HepG2 (cell line): Measurements from ENCODE around the gene CFI. TPM values are rescaled to one million over a fixed set of nuclear protein-coding genes. Genes with fewer than 3 reads are reported as not detected.
A peak's percentile ranks its signal among the peaks of the same experiment; 100 is the strongest.

Source experiments
- BCL6 ChIP-seq: IDR thresholded peaks from 2 replicates; pipeline ENCODE4 v1.6.1; 2016; ENCODE audit warnings: missing genetic modification reagents, missing compliant biosample characterization
- EHMT2 ChIP-seq: fragments of 200-600 bp; sonication (generic); IDR thresholded peaks from 2 replicates; pipeline ENCODE4 v1.7.0; 2017; ENCODE audit warnings: antibody characterized with exemption, low read depth, low read length, borderline replicate concordance
- EP300 ChIP-seq, 3 experiments: sonication (generic) in 1 of 3; formaldehyde crosslinking in 1 of 3; IDR thresholded peaks; 2 replicates each; pipeline versions ENCODE4 v1.5.1 to v1.6.1; 2011 to 2020; ENCODE audit warnings: low read depth in 2 of 3, low read length in 2 of 3, borderline replicate concordance in 1 of 3, improper control_type of control experiment in 1 of 3, mild to moderate bottlenecking in 1 of 3, missing genetic modification reagents in 1 of 3, moderate library complexity in 1 of 3
- FOSL2 ChIP-seq: sonication (generic); formaldehyde crosslinking; IDR thresholded peaks from 2 replicates; pipeline ENCODE4 v1.4.0; 2020; ENCODE audit warnings: missing genetic modification reagents
- GZF1 ChIP-seq: sonication (generic); formaldehyde crosslinking; IDR thresholded peaks from 2 replicates; pipeline ENCODE4 v1.5.1; 2020; ENCODE audit warnings: mild to moderate bottlenecking, missing genetic modification reagents
- HHEX ChIP-seq: IDR thresholded peaks from 2 replicates; pipeline ENCODE4 v1.6.1; 2016; ENCODE audit warnings: control low read depth
- HNF1A ChIP-seq, 2 experiments: sonication (generic) in 1 of 2; formaldehyde crosslinking in 1 of 2; IDR thresholded peaks; 2 replicates each; pipeline versions ENCODE4 v1.4.0 to v1.6.1; 2016 to 2020; ENCODE audit warnings: borderline replicate concordance in 1 of 2, low read depth in 1 of 2, mild to moderate bottlenecking in 1 of 2, missing genetic modification reagents in 1 of 2
- HNF4A ChIP-seq: sonication (generic); formaldehyde crosslinking; IDR thresholded peaks from 2 replicates; pipeline ENCODE4 v1.4.0; 2020; ENCODE audit warnings: missing genetic modification reagents
- HOMEZ ChIP-seq: IDR thresholded peaks from 2 replicates; pipeline ENCODE4 v1.6.1; 2016; ENCODE audit warnings: low read depth
- LCORL ChIP-seq, 2 experiments: fragments of 450-650 bp in 1 of 2; sonication (generic) in 1 of 2; formaldehyde crosslinking in 1 of 2; IDR thresholded peaks; 2 replicates each; pipeline versions ENCODE4 v1.5.0 to v1.6.1; 2017 to 2020; ENCODE audit warnings: antibody characterized with exemption in 1 of 2, missing genetic modification reagents in 1 of 2
- MIXL1 ChIP-seq: IDR thresholded peaks from 2 replicates; pipeline ENCODE4 v1.6.1; 2016
- NFE2L2 ChIP-seq: fragments of 150-350 bp; IDR thresholded peaks from 2 replicates; pipeline ENCODE4 v1.6.1; 2014; ENCODE audit warnings: low read length
- NFYC ChIP-seq: IDR thresholded peaks from 2 replicates; pipeline ENCODE4 v1.6.1; 2016; ENCODE audit warnings: missing genetic modification reagents, missing compliant biosample characterization
- POLR2A ChIP-seq, 2 experiments: IDR thresholded peaks; 2 replicates each; pipeline ENCODE4 v1.6.1; 2011; ENCODE audit warnings: low read depth in 2 of 2, low read length in 2 of 2, mild to moderate bottlenecking in 1 of 2, moderate library complexity in 1 of 2; ENCODE audit not compliant: insufficient read depth in 1 of 2
- RXRB ChIP-seq: IDR thresholded peaks from 2 replicates; pipeline ENCODE4 v1.6.1; 2016; ENCODE audit warnings: borderline replicate concordance, missing genetic modification reagents, missing compliant biosample characterization
- SAP130 ChIP-seq: IDR thresholded peaks from 2 replicates; pipeline ENCODE4 v1.6.1; 2016; ENCODE audit warnings: low read depth
- SIX1 ChIP-seq: sonication (generic); formaldehyde crosslinking; IDR thresholded peaks from 2 replicates; pipeline ENCODE4 v1.4.0; 2020; ENCODE audit warnings: missing genetic modification reagents, borderline replicate concordance
- SOX13 ChIP-seq, 3 experiments: fragments of 450-650 bp in 1 of 3; sonication (generic) in 1 of 3; formaldehyde crosslinking in 1 of 3; IDR thresholded peaks in 2 of 3; conservative IDR thresholded peaks in 1 of 3; 2 replicates each; pipeline versions ENCODE4 v1.5.0 to v1.6.1; 2016 to 2020; ENCODE audit warnings: antibody characterized with exemption in 1 of 3, mild to moderate bottlenecking in 1 of 3, missing compliant biosample characterization in 1 of 3, missing genetic modification reagents in 1 of 3, moderate library complexity in 1 of 3
- SOX5 ChIP-seq: IDR thresholded peaks from 2 replicates; pipeline ENCODE4 v1.6.1; 2016; ENCODE audit warnings: borderline replicate concordance
- SRSF1 ChIP-seq: fragments of 200-400 bp; formaldehyde crosslinking; optimal IDR thresholded peaks from 2 replicates; pipeline ENCODE3; 2017; ENCODE audit warnings: mild to moderate bottlenecking, low read depth, low read length, moderate library complexity
- ZFP1 ChIP-seq: IDR thresholded peaks from 2 replicates; pipeline ENCODE4 v1.6.1; 2016
- ZNF253 ChIP-seq: sonication (generic); formaldehyde crosslinking; IDR thresholded peaks from 2 replicates; pipeline ENCODE4 v1.8.0; 2022; ENCODE audit warnings: mild to moderate bottlenecking, missing genetic modification reagents, borderline replicate concordance
- ZNF326 ChIP-seq: sonication (generic); formaldehyde crosslinking; IDR thresholded peaks from 2 replicates; pipeline ENCODE4 v1.4.0; 2020; ENCODE audit warnings: missing genetic modification reagents, borderline replicate concordance
- ZNF776 ChIP-seq: sonication (generic); formaldehyde crosslinking; IDR thresholded peaks from 2 replicates; pipeline ENCODE4 v1.4.0; 2020; ENCODE audit warnings: mild to moderate bottlenecking, missing genetic modification reagents
- ZSCAN12 ChIP-seq: sonication (generic); formaldehyde crosslinking; IDR thresholded peaks from 2 replicates; pipeline ENCODE4 v1.9.0; 2021; ENCODE audit warnings: mild to moderate bottlenecking, missing genetic modification reagents
- polyA plus RNA-seq, 8 experiments: library from polyadenylated mRNA; depleted of rRNA in 3 of 8; stranded (reverse) in 7 of 8; unstranded in 1 of 8; fragments of >200 nt; fragmentation: Illumina TruSeq in 4 of 8; extraction: Trizol in 4 of 8; gene quantifications; 2 replicates each; pipeline versions ENCODE4 v1.2.1 to v1.2.3, GENCODE V29; 2011 to 2016; ENCODE audit warnings: low read depth in 4 of 8, missing spikeins in 1 of 8, mixed read lengths in 1 of 8; ENCODE audit not compliant: insufficient read depth in 1 of 8
- total RNA-seq, 5 experiments: library from RNA; depleted of rRNA; stranded (reverse); fragments of >200 nt; fragmentation: Illumina TruSeq; extraction: Trizol; gene quantifications; 2 replicates each; pipeline ENCODE4 v1.2.3, GENCODE V29; 2016; ENCODE audit warnings: low read depth in 1 of 5

Gene CFI
- total and polyA plus RNA-seq, 2 of the 13 experiments (the other 11 are each of a cell fraction or from before 2014, with no cell fraction given), result 284 to 337 TPM

GRCh38 chr4:109801895-109802319 is at the start of gene CFI (continued):
- TF ChIP-seq HNF1A (IDR thresholded peaks at IDR 0.05; ENCODE audit: low read depth) (peak; percentile 61), HNF1A (CRISPR knock-in tag; IDR thresholded peaks at IDR 0.05; ENCODE audit: borderline replicate concordance) (no peak; the same call in 1 of the 2 replicates), GZF1 (peak; percentile 81; the same call in 1 of the 2 replicates), ZNF776 (CRISPR knock-in tag) (no peak), SOX5 (peak; percentile 57; the same call in 1 of the 2 replicates), LCORL (IDR thresholded peaks at IDR 0.05) (peak; percentile 64; the same call in 1 of the 2 replicates), LCORL (CRISPR knock-in tag; IDR thresholded peaks at IDR 0.05) (no peak), ZNF326 (no peak), MIXL1 (CRISPR knock-in tag) (peak; percentile 75), NFE2L2 (no peak), HNF4A (CRISPR knock-in tag) (peak; percentile 75), NFYC (peak; percentile 57), EHMT2 (peak; percentile 28; the same call in 1 of the 2 replicates), RXRB (CRISPR knock-in tag) (peak; percentile 54), SAP130 (peak; percentile 52), BCL6 (peak; percentile 79), POLR2A (IDR thresholded peaks at IDR 0.05; ENCODE audit: insufficient read depth in 1 of 2, low read depth in 2 of 2, low read length in 2 of 2) (peak in 1 of 2 experiments; percentile 38; a peak in 1 of 4 replicates), HHEX (no peak), ZNF253 (CRISPR knock-in tag) (no peak), EP300 (IDR thresholded peaks at IDR 0.05; ENCODE audit: low read depth in 2 of 2, low read length in 2 of 2) (peak in 1 of 2 experiments; percentile 69; a peak in 2 of 4 replicates), EP300 (CRISPR knock-in tag; IDR thresholded peaks at IDR 0.05; ENCODE audit: borderline replicate concordance) (no peak), SIX1 (CRISPR knock-in tag) (0 out of 2 replicates have a peak, but pooled peaks have one; percentile 28), ZFP1 (CRISPR knock-in tag) (0 out of 2 replicates have a peak, but pooled peaks have one; percentile 34), HOMEZ (CRISPR knock-in tag) (peak; percentile 79; the same call in 1 of the 2 replicates), ZSCAN12 (CRISPR knock-in tag) (no peak), SRSF1 (no peak), SOX13 (IDR thresholded peaks at IDR 0.05) (no peak), SOX13 (CRISPR knock-in tag; conservative IDR thresholded peaks at IDR 0.05 in 1 of 2, IDR thresholded peaks at IDR 0.05 in 1 of 2) (peak in 1 of 2 experiments; percentile 74; a peak in 2 of 4 replicates), FOSL2 (CRISPR knock-in tag) (0 out of 2 replicates have a peak, but pooled peaks have one; percentile 12)
